Activated T-helper 9 cell treated with anti-CD3 and anti-CD28 coated beads, Interleukin-2, amount 50 U/mL, for 16 hours (primary cell): ENCODE measurements around the gene TLR2.
A peak's percentile ranks its signal among the peaks of the same experiment; 100 is the strongest.

Source experiments
- DNase-seq: peaks from one replicate; pipeline ENCODE4 v3.0.0-alpha.2; 2020; ENCODE audit warnings: low read depth

The TLR2 gene

GRCh38 chr4:153684182-153684970, at the start of gene TLR2:
TLR2 (plus strand) TSS chr4:153684280; CDS start chr4:153702908, 18,628 bp downstream.
- peak; percentile 56 for DNase-seq

- DNase-seq, result no peak
Observed at GRCh38 chr4:153634738-153635353, 49.2 kb upstream of the TLR2 start.

GRCh38 chr4:153635846-153636245, 48.2 kb upstream of the TLR2 start:
- no peak for DNase-seq

- DNase-seq, result no peak
Observed at GRCh38 chr4:153637201-153637600, 46.9 kb upstream of the TLR2 start.

- DNase-seq, result no peak
Observed at GRCh38 chr4:153638011-153638410, 46.1 kb upstream of the TLR2 start.

- no peak for DNase-seq
Observed at GRCh38 chr4:153638999-153639398, 45.1 kb upstream of the TLR2 start.

GRCh38 chr4:153639833-153640802, 44.0 kb upstream of the TLR2 start:
- DNase-seq, result no peak

- no peak for DNase-seq
Observed at GRCh38 chr4:153641532-153641931, 42.5 kb upstream of the TLR2 start.

GRCh38 chr4:153643406-153644383, 40.4 kb upstream of the TLR2 start:
- no peak for DNase-seq

- no peak for DNase-seq
Observed at GRCh38 chr4:153645183-153645582, 38.9 kb upstream of the TLR2 start.

GRCh38 chr4:153646261-153646660, 37.8 kb upstream of the TLR2 start:
- DNase-seq, result no peak

- no peak for DNase-seq
Observed at GRCh38 chr4:153646978-153647377, 37.1 kb upstream of the TLR2 start.

GRCh38 chr4:153647975-153648374, 36.1 kb upstream of the TLR2 start:
- no peak for DNase-seq

- DNase-seq, result no peak
Observed at GRCh38 chr4:153649572-153649991, 34.5 kb upstream of the TLR2 start.

- DNase-seq, result no peak
Observed at GRCh38 chr4:153651116-153651515, 33.0 kb upstream of the TLR2 start.

GRCh38 chr4:153651587-153651986, 32.5 kb upstream of the TLR2 start:
- peak; percentile 20 for DNase-seq

GRCh38 chr4:153652051-153652784, 31.9 kb upstream of the TLR2 start:
- DNase-seq, result no peak

GRCh38 chr4:153655002-153655541, 29.0 kb upstream of the TLR2 start:
- DNase-seq, result no peak

GRCh38 chr4:153655928-153656327, 28.2 kb upstream of the TLR2 start:
- no peak for DNase-seq

GRCh38 chr4:153661215-153661822, 22.8 kb upstream of the TLR2 start:
- DNase-seq, result no peak
